Measurements from ENCODE around the gene C10orf88.

GRCh38 chr10:122980209-122981065, 26.4 kb upstream of the C10orf88 start, which contains the start of gene PSTK:
- TF ChIP-seq CTCF (conservative IDR thresholded peaks at IDR 0.05) (peak; percentile 83), EZH2 (IDR thresholded peaks at IDR 0.05; ENCODE audit: low read depth) (no peak)

All from PC-9 (cell line).